ENCODE measurements around the gene KRT77.

The KRT77 gene

DNA sequence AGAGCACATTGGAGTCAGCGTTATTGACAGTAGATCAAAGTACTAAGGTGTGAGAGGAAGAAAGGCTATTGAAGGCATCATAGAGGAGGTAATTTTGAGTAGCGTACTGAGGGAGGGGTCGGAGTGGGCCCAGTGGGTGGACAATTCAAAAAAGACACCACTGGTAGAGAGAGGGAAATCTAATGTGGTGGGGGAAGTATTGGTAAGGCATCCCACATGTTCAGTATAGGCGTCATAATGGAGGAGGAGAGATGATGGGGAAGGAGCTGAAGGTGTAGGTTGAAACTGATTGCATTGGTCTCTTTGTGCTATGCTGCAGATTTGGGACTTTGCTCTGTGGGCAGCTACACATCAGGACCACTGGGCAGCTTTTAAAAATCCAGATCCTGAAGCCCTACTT, 23.7 kb upstream of the KRT77 start:
- in situ Hi-C loops (cut with MboI; ENCODE audit: low pct_unique_long_range_greater_than_20kb, low sequenced_read_pairs, unreplicated experiment): no loop called here
- TF ChIP-seq CTCF (IDR thresholded peaks at IDR 0.05; ENCODE audit: extremely low read depth, insufficient read depth, missing control alignments): no peak
- no peak for DNase-seq (ENCODE audit: low spot score)

GRCh38 chr12:52726451-52726850, 23.1 kb upstream of the KRT77 start:
- in situ Hi-C loops (cut with MboI; ENCODE audit: low pct_unique_long_range_greater_than_20kb, low sequenced_read_pairs, unreplicated experiment): no loop called here
- no peak for DNase-seq (ENCODE audit: low spot score)
- TF ChIP-seq CTCF (IDR thresholded peaks at IDR 0.05; ENCODE audit: extremely low read depth, insufficient read depth, missing control alignments): no peak

- in situ Hi-C loops (cut with MboI; ENCODE audit: low pct_unique_long_range_greater_than_20kb, low sequenced_read_pairs, unreplicated experiment): no loop called here
- DNase-seq (ENCODE audit: low spot score): no peak
- no peak for TF ChIP-seq CTCF (IDR thresholded peaks at IDR 0.05; ENCODE audit: extremely low read depth, insufficient read depth, missing control alignments)
These were observed 21.1 kb upstream of the KRT77 start for GRCh38 chr12:52724384-52724783.

DNA sequence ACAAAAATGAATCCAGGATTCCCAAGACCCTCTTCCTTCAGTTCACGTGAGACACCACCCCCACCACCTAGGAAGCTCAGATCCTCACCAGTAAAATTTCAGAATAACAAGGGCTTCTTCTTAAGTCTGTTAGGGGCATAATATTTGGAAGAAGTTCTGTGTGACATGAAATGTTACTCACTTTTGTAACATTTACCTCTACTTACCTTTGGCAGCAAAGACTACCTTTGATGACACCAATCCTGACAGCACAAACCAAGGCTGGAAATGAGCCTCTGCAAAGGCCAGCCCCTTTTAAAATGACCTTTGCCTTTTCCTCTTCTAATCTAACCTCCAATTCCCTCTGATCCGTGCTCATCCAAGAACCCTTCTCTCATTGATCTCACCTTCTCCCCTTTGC, 19.4 kb upstream of the KRT77 start:
- no peak for TF ChIP-seq CTCF (IDR thresholded peaks at IDR 0.05; ENCODE audit: extremely low read depth, insufficient read depth, missing control alignments)
- in situ Hi-C loops (cut with MboI; ENCODE audit: low pct_unique_long_range_greater_than_20kb, low sequenced_read_pairs, unreplicated experiment): no loop called here
- DNase-seq (ENCODE audit: low spot score): no peak

DNA sequence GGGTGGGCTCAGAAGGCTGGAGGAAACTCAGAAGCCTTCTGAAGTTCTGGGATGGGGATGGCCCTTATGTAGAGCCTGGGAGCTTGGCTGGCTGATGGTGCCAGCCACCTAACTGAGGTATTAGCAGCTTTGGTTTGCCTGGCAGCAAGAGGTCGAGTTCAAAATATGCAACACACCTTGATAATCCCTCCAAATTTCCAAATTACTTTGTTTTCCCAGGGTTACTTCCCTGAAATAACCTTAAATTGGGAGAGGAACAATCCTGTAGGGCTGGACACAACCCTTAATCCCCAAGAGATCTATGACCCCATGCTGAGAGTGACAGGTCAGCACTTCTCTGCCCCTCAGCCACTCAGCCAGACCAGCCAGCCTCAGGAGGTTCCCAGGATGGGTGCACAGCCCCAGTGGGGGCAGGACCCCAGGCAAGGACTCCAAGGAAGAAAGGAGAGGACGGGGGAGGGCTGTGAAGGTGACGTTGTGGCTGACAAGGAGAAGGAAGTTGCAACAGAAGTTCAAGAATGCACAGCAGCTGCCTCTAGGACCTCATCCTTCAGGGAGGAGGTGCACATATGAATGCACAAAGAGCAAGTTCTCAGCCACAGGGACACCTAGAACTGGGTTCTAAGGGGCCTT, 18.6 kb upstream of the KRT77 start:
- no peak for DNase-seq (ENCODE audit: low spot score)
- TF ChIP-seq CTCF (IDR thresholded peaks at IDR 0.05; ENCODE audit: extremely low read depth, insufficient read depth, missing control alignments): no peak
- in situ Hi-C loops (cut with MboI; ENCODE audit: low pct_unique_long_range_greater_than_20kb, low sequenced_read_pairs, unreplicated experiment): no loop called here

DNA sequence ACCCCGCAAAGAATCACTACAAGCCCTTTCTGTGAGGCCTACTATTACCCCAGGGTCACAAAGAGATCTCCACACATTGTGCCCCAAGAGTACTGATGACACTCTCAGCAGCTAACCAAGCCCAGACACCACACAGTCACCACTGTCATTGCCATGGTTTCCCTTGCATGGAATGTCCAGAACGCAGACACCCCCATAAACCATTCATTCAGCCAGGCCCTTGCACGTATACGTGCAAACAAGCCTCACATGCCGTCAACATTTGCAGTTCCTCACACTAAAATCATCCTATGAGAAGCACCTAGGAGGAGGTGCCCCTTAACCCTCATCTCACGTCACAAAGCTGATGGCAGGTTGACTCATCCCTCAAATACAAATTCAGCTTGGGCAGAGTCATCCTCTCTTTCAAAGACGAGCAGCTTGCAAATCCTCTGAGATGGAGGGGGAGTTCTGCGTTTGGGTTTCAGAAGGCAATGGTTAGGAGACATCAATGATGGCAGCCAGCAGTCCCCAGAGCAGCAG, 17.1 kb upstream of the KRT77 start:
- no peak for TF ChIP-seq CTCF (IDR thresholded peaks at IDR 0.05; ENCODE audit: extremely low read depth, insufficient read depth, missing control alignments)
- in situ Hi-C loops (cut with MboI; ENCODE audit: low pct_unique_long_range_greater_than_20kb, low sequenced_read_pairs, unreplicated experiment): no loop called here
- no peak for DNase-seq (ENCODE audit: low spot score)
